ENCODE data around the gene CHAT.
"Not testable (repeated sequence)": the region's sequence is repeated elsewhere in the genome, so short reads cannot be mapped to it uniquely, and the experiment has no call there.

Gene CHAT

DNA sequence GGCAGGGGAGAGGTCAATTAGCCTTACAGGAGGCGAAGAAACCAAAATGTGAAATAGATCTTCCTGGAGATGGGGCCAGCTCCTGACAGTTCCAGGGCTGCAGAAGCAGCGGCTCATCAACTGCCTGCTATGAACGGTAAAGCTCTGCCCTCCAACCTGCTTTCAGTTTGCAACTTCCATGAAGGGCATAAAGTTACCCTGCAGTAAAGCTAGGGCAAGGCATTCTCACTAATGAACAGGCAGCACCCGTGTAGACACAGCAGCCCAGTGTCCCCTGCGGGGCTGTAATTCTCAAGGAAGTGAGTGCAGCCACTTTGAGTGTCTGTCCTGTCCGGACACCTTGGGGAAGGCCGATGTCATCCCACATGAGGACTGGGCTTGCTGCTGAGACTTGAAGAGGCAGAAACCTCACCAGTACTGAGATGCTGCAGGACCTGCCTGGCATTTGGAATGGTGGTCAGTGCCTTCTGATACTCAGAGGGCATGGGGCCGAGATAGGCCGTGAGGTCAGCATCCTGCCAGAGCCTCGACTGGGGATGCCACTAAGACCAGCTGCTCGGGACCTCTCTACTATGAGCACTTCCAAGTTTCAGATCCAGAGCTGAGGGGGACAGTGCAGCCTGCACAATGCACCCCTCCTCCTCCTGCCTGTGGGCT, 39.6 kb downstream of the CHAT start:
- no peak for FAIRE-seq

DNA sequence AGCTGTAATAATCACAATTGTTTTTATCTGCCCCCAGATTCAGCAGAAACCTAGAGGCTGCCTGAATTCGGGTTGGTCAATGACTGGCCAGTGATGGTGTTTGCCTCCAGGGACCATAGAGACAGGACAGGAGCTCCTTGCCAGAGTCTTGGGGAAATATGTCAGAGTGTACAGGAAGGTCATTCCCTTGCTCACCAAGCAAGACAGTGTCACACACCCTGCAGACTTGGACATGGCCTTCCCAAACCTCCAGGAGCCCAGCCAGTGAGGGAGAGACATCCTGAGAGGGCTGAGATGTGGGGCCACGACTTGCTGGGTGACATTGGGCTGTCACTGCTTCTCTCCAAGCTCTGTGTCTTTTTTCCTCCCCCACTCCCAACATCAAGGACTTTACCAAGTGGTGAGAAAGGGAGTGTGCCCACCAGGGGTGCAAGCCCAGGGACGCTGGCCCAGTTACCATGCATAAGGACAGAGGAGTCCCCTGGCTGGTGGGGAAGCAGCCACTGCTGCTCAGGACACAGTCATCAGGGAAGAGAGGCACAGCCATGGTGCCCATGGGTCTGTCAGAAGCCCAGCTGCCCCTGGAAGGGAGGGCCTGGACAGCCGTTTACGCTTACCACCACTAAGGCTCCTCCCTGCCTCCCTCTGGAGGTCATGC, 40.3 kb downstream of the CHAT start:
- FAIRE-seq = no peak

DNA sequence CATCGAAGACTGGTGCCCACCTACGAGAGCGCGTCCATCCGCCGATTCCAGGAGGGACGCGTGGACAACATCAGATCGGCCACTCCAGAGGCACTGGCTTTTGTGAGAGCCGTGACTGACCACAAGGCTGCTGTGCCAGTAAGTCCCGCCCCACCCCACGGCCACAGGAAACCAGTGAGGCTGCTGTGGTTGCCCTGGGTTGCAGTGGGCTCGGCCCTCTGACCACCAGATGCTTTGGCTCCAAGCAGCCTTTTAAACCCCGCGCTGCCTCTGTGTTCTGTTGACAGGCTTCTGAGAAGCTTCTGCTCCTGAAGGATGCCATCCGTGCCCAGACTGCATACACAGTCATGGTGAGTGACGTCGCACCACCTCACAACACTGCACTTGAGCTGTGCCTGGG, 41.3 kb downstream of the CHAT start:
- no peak for FAIRE-seq

GRCh38 chr10:49656845-49657493, 43.1 kb downstream of the CHAT start:
- no peak for FAIRE-seq

GRCh38 chr10:49657606-49658005, 43.8 kb downstream of the CHAT start:
- FAIRE-seq = no peak

GRCh38 chr10:49661140-49661856, 47.5 kb downstream of the CHAT start:
- no peak for FAIRE-seq

DNA sequence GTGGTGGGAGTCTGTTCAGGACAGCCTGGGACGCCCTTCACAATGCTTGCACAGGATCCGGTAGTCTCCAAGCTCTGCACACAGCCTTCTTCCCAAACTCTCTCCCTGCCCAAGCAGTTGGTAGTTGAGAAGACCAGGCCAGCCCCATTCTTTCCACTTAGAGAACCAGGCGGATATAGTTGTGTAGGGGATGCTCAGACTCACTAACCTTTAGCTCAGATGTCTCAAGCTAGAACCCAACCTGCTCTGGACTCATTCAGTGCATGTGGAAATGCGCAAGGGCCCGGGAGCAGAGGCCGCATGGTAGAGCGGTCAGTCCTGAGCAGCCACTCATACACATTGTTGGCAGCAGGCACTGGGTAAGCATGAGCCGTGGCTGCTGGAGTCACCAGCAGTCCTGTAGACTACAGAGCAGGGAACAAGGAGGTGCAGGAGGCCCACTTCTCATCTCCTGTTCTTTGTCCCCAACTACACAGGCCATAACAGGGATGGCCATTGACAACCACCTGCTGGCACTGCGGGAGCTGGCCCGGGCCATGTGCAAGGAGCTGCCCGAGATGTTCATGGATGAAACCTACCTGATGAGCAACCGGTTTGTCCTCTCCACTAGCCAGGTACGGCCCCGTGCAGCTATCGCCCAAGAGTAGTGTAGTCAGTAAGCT, 48.5 kb downstream of the CHAT start:
- no peak for FAIRE-seq

GRCh38 chr10:49663596-49663995, 49.8 kb downstream of the CHAT start:
- no peak for FAIRE-seq

- FAIRE-seq = no peak
Measured at GRCh38 chr10:49664006-49664841, 50.4 kb downstream of the CHAT start.

GRCh38 chr10:49664842-49665355, 51.1 kb downstream of the CHAT start:
- no peak for FAIRE-seq

GRCh38 chr10:49666054-49666615, 52.3 kb downstream of the CHAT start:
- FAIRE-seq = no peak

- no peak for FAIRE-seq
Measured at GRCh38 chr10:49666685-49667084, 52.8 kb downstream of the CHAT start.

DNA sequence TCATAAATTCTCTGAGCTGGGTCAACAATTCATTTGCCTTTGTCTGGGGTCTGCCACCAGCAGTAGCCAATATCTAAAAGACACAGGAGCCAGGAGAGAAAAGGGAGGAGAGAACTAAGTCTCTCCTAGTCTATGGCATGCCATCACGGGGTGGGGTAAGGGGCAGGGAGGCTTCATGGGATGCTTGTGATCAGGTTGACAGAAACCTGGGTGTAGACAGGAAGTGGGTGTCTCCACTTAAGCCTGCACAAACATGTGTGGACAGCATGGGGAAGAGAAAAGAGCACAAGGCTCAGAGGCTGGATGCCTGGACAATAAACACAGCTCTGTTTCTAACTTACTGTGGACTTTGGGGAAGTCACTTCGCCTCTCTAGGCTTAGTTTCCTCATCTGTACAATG, 54.2 kb downstream of the CHAT start:
- FAIRE-seq = no peak

DNA sequence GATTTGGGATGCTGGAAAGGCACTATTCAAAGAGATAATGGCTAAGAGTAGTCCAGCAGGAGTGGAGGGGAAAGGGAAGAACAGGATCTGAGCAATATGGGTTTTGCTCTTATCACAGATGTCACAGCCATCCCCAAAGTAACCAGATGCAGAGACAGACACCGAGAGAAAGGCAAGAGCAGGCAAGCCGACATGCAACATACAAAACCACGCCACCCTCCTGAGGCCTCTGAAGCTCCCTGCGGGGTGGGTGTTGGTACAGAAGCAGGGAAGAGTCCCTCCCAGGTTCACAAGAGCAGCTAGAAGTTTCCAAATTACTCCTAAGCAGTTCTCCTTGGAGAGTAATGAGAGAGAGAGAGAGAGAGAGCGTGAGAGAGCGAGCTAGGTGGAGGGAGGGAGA, 54.8 kb downstream of the CHAT start:
- no peak for FAIRE-seq

DNA sequence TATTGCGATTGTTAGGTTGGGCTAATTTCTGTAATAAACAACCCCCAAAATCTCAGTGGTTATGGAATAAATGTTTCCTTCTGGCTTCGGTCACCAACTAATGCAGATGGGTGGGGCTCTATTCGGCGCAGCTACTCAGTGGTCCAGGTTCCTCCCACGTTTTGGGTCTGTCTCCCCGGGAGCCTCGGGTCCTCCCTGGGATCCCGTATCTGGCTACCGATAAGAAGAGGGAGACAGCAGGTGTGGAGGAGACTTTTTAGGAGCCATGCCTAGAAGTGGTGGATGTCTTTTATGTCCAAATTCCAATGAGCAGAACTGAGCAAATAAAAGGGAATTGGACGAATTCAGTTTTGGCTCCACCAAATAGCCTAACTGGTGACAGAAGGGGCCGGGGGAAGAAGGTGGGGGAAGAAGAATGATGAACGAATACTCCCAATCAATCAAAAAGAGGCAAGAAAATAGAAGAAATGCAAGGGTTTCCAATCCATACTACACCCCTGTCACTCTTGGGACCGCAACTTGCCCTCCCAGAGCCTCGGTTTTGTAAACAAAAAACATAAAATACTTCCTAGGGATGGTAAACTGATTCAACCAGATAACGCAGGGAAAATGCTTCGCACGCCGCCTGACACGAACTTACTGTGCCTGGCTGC, 65.1 kb downstream of the CHAT start:
- FAIRE-seq = no peak

DNA sequence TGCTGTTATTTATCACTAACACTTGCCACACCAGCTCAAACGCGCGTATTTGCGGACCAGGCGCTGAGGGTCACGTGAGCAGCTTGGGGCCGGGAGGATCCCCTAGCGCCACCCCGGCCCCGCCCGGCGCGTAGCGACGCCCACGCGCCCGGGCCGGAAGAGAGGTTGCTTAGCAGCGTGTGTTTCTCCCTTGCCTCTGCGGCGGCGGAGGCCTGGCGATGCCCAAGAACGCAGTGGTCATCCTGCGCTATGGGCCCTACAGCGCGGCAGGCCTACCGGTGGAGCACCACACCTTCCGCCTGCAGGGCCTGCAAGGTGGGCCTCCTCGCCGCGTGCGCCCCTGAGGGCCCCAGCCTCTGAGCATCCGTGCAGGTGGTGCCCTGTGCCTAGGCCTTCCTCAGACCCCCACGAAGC, 65.7 kb downstream of the CHAT start, which contains the start of gene C10orf53:
C10orf53 (plus strand) TSS at position 172 of the 414 bp plus-strand sequence; CDS start at position 219, 47 bp downstream.
- FAIRE-seq = no peak

DNA sequence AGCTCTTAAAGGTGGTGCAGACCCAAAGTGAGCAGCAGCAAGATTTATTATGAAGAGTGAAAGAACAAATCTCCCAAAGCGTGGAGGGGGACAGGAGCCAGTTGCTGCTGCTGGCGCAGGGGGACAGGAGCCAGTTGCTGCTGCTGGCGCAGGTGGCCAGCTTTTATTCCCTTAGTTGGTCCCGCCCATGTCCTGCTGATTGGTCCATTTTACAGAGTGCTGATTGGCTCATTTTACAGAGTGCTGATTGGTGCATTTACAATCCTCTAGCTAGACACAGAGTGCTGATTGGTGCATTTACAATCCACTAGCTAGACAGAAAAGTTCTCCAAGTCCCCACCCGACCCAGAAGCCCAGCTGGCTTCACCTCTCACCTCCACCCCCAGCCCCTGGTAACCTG, 68.6 kb downstream of the CHAT start:
- not testable (repeated sequence) for FAIRE-seq

GRCh38 chr10:49682879-49683278, 69.0 kb downstream of the CHAT start:
- no peak for FAIRE-seq

DNA sequence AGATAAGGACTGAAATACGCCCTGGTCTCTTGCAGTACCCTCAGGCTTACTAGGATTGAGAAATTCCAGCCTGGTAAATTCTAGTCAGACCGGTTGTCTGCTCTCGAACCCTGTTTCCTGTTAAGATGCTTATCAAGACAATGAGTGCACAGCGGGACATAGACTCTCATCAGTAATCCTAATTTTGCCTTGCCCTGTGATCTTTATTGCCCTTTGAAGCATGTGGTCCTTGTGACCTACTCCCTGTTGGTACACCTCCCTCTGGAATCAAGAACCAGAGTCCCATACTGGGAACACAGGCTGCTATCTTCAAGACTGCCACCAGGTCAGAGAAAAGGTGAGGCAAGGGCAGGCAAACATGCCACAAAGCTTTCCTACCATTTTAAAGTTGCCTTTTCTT, 72.8 kb downstream of the CHAT start:
- no peak for FAIRE-seq

GRCh38 chr10:49688261-49688846, 74.5 kb downstream of the CHAT start:
- no peak for FAIRE-seq

Measured in islet of Langerhans (tissue), 1 donor.